Measurements from ENCODE around the gene CD4.

- no peak for TF ChIP-seq GATA3 (IDR thresholded peaks at IDR 0.05; ENCODE audit: low read depth, low read length)
- no peak for TF ChIP-seq GATA2 (IDR thresholded peaks at IDR 0.05; ENCODE audit: low read depth, low read length)
Measured at GRCh38 chr12:6825398-6826124, 36.2 kb downstream of the CD4 start.

Data from SH-SY5Y (cell line).